GM21447 (cell line): ENCODE measurements around the gene DNAJC5.
"Not testable (repeated sequence)": the region's sequence is repeated elsewhere in the genome, so short reads cannot be mapped to it uniquely, and the experiment has no call there.

Source experiments
- ATAC-seq: cut with Tn5 transposase; IDR thresholded peaks from one replicate; pipeline ENCODE4 v1.9.1; 2021; ENCODE audit not compliant: unreplicated experiment

The DNAJC5 gene

GRCh38 chr20:63952769-63953168 is 57.8 kb downstream of the DNAJC5 start:
- ATAC-seq, result no peak

- ATAC-seq, result no peak
These were observed 59.0 kb downstream of the DNAJC5 start for GRCh38 chr20:63953764-63954429.

DNA sequence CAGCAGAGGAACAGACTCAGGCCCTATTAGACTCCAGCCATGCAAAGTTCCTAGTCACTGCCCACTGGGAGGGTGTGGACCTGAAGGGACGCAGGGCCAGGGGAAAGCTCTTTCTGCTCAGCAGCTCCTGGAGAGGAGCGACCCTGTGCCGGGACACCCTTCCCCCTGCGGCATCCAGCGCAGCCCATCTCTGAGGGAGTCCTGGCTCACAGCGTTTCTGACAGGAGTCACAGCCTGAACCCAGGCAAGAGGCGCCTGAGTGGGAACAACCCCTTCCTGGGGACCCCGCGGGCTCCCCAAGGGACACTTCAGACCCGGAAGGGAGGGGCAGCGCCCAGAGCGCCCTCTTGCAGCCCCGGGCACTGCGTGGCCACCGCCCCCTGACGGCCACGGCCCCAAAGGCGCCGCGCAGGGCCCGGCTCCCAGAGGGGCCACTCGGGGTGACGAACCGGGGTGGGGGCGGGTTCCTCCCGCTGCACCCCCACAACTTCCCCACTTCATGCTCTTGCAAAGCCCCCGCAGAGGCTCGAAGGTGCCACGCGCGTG is 60.4 kb downstream of the DNAJC5 start:
- peak; percentile 13 for ATAC-seq

GRCh38 chr20:63955827-63956663 is 61.1 kb downstream of the DNAJC5 start, which contains the start of gene UCKL1:
UCKL1 (minus strand) TSS chr20:63956416; CDS start chr20:63956372, 44 bp downstream.
- peak; percentile 64 for ATAC-seq

DNA sequence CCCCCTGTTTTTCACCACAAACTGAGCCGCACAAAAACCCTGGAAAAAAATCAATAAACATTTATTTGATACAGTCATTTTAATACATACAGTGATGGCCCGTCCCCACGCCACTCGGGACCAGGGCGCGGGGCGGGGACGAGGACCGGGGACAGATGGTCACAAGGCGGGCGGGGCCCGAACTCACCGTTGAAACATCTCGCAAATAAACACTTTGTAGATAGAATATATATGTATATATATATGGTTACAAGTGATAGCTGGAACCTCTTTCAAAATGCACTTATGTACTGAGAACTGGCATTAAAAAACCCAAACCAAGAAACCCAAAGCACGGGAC is 61.7 kb downstream of the DNAJC5 start:
- peak; percentile 1 for ATAC-seq

GRCh38 chr20:63957004-63957689 is 62.2 kb downstream of the DNAJC5 start:
- peak; percentile 31 for ATAC-seq

- no peak for ATAC-seq
These were observed 62.9 kb downstream of the DNAJC5 start for GRCh38 chr20:63957690-63958441.

- ATAC-seq, result no peak
These were observed 63.5 kb downstream of the DNAJC5 start for GRCh38 chr20:63958471-63958870.

DNA sequence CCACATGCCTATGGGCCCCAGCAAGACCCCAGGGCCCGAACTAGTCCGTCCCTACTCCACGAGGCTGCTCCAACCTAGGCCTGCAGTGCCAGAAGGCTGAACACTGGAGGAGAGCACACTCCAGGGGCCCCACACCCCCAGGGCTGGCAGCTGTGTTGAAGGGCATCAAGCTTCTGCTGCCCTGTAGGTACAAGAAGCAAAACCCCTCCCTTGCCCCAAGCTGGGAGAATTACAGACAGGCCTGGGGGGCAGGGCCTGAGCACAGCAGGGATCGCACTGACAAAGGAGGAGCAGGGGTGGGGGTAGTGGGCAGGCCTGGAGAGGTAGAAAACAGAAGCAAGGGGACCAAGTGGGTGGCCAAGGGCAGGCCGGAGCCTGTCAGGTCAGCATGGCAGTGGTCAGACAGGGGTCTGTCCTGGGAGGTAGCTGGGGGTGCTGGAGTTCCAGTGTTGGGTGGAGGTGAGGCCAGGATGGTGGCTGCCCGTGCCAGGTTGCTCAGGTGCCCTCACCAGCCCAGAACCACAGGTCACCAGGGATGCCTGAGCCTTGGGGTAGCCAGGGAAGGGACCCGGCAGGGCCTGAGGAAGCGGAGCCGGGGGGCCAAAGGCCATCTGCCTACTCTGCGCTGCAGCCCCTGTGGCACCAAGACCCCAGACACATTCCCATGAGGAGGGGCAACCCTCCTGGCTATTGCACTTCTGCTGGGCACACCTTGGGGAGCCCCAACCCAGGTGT is 64.2 kb downstream of the DNAJC5 start:
- ATAC-seq, result no peak

GRCh38 chr20:63959699-63960075 is 64.8 kb downstream of the DNAJC5 start:
- ATAC-seq, result no peak

DNA sequence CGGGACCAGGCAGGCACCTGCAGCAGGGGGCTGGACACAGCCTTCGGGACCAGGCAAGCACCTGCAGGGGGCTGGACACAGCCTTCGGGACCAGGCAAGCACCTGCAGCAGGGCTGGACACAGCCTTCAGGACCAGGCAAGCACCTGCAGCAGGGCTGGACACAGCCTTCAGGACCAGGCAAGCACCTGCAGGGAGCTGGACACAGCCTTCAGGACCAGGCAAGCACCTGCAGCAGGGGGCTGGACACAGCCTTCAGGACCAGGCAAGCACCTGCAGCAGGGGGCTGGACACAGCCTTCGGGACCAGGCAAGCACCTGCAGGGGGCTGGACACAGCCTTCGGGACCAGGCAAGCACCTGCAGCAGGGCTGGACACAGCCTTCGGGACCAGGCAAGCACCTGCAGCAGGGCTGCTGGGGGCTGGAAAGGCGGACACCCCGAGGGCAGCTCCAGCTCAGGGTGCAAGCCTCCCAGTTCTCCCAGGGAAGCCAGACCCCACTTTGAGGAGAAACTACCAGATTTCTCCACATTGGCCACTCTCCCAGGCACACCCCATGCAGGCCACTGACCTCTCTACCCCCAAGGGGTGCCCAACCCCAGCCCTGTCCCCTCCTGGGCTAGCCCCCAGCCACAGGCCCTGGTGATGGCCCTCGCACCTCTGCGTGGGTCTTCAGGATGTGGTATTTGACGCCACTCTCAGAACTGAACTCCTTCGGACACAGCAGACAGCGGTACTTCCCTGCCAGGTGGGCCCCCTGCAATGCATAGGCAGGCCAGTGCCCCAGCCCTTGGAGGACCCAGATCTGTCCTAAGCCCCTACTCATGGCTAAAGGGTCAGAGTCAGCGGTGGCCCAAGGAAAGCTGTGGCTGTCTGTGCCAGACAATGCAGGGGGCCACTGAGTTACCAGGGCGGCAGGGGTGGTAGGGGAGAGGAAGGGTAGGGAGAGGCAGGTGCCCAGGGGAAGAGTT is 66.0 kb downstream of the DNAJC5 start:
- ATAC-seq, result not testable (repeated sequence)

DNA sequence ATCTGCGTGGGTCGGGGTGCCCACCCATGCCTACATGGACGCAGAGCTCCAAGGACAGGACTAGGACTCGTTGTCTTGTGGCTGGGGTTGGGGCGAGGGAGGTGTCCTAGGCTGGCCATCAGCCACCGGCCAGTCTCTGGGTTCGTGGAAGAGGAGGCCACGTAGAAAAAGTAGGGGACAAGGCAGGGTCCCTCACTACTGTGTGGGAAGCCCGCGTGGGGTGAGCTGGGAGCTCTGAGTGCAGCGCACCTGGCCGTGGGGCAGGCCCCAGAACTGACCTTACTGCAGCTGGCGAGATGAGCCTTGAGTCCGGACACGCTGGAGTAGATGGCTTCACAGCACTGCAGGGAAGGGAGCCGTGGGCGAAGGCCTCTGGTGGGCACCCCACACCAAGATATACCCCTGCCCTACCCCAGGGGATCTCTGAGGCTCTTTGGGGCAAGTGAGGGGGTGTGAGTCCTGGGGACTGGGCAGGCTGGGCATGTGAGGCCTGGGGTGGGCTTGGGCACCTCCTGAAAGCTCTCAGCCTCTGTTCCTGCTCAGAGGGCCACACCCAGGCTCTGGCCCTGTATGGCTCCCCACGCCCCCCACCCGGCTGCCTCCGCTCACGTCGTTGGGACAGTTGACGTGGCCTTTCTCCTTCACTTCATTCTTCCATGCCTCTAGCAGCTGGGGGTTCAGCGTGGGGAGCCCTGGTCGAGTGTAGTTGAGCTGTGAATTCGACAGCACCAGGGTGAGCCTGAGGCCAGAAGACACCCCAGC is 66.9 kb downstream of the DNAJC5 start:
- no peak for ATAC-seq

DNA sequence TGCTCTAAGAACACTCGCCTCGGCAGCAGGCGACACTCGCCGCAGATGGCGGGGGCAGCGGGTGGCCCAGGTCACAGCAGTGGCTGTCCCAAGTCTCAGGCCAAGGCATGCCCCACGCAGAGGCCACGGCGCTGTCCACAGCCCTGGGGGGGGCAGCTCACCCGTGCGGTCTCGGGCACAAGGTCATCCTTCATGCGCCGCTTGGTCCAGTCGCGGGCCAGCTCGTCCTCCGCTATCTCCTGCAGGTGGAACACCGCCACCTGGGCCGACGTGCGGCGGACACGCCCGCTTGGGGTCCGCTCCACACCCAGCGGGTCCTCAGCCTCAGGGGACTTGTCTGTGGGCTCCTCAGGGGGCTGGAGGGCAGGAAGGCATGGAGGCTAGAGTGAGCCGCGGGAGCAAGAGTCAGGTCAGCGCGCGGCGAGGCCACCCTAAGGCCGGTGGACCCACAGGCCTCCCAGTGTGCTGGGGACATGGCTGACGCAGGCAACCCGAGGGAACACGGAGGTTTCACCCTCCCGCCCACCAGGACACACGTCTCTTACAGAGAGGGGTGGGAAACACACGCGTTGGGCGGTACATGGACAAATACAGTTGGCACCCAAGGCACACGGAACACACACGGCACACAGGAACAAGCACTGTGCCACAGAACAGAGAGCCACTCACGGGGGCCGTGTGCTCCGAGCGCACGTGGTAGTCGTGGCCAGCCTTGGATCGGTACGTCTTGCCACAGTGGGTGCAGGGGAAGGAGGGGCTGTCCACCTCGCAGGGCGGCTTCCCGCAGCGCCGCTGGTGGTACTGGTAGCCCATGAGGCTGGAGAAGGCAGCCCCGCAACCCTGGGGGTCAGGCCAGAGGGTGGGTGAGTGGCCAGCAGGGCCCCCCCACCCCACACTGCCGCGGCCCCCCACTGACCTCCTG is 67.8 kb downstream of the DNAJC5 start:
- no peak for ATAC-seq

DNA sequence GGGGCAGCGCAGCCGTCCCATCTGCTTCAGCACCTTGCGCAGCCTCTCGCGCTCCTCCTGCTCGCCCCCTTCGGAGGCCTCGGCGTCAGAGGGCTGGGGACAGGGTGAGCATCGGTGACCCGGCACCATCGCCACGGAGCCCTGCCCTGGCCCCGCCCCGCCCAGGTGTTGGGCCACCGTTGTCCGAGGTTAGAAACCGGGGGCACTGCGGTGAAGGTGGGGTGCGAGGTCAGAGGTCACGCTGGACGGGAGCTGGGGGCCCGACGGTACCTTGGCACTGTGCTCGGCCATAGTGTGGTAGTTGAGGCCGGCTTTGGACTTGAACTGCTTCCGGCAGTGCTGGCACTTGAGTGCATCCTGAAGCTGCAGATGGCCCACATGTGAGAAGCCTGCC is 68.4 kb downstream of the DNAJC5 start:
- ATAC-seq, result no peak

- ATAC-seq, result no peak
These were observed 68.9 kb downstream of the DNAJC5 start for GRCh38 chr20:63963784-63964301.

DNA sequence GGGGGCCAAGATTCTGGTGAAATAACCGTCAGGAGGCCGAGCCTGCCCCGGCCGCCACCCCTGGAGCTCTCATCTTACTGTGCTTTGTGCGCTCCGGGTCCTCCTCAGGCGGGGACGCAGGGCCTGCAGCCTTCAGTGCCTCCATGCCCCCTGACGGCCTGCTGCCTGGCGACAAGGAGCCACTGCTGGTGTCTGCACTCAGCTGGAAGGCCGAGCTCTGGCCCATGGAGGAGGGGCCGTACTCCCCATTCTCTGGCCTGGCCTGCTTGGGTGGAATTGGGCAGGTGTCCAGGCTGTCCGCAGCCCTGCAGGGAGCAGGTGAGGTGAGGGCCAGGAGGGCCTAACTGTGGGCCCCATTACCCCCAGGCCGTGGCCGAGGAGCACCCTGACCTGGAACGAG is 69.5 kb downstream of the DNAJC5 start:
- no peak for ATAC-seq
